NT2/D1 (cell line): ENCODE results near the gene RHOG.

Experiments
- SUZ12 ChIP-seq: IDR thresholded peaks from 2 replicates; pipeline ENCODE4 v1.6.1; 2011; ENCODE audit not compliant: insufficient read length, insufficient read depth; ENCODE audit errors: extremely low read depth
- YY1 ChIP-seq: IDR thresholded peaks from 2 replicates; pipeline ENCODE4 v1.6.1; 2011; ENCODE audit not compliant: insufficient read length, insufficient read depth
- ZNF274 ChIP-seq: IDR thresholded peaks from 2 replicates; pipeline ENCODE4 v1.6.1; 2011; ENCODE audit warnings: mild to moderate bottlenecking, low read depth, low read length

DNA sequence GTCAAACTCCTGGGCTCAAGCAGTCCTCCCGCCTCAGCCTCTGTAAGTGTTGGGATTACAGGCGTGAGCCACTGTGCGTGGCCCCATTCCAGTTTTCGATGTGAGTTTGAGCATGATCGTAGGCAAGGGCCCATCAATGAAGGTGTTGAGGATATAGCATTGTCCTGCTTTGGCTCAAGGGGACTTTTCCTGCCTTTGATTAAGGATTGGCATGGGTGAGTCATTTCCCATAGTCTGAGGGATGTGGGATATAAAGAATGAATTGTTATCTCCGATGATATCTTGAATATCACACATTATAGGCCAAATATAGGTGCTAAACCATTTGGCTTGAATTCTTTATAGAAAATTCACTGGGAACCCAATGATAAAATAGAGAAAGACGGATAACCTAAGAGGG, 45.1 kb upstream of the RHOG start:
- no peak for TF ChIP-seq ZNF274
- no peak for TF ChIP-seq YY1
- TF ChIP-seq SUZ12, result no peak
